Activated CD8-positive, alpha-beta T cell treated with anti-CD3 and anti-CD28 coated beads for 36 hours (primary cell): ENCODE measurements around the gene MYL7. TPM values are rescaled to one million over a fixed set of nuclear protein-coding genes. Genes with fewer than 3 reads are reported as not detected.
"Not testable (repeated sequence)": the region's sequence is repeated elsewhere in the genome, so short reads cannot be mapped to it uniquely, and the experiment has no call there.

Source experiments
- ATAC-seq: fragments of 200-7000 bp; cut with Tn5 transposase; one replicate; pipeline ENCODE4 v1.10.0; 2021; ENCODE audit warnings: mild to moderate bottlenecking, moderate library complexity
- CTCF ChIA-PET: fragments of 350-600 bp; sonication (Branson Sonifier 250); formaldehyde crosslinking; loops from one replicate; lab custom pipeline; 2021; ENCODE audit warnings: antibody characterized with exemption; lab: Charles Lee
- POLR2A ChIA-PET: fragments of 350-600 bp; sonication (Branson Sonifier 250); formaldehyde crosslinking; loops from one replicate; lab custom pipeline; 2021; ENCODE audit warnings: antibody characterized with exemption; lab: Charles Lee
- DNase-seq: peaks from one replicate; pipeline ENCODE4 v3.0.0-alpha.2; 2020
- H3K27ac Mint-ChIP-seq: one replicate; pipeline ENCODE4 v1.8.0; 2021; ENCODE audit warnings: mild to moderate bottlenecking, mixed read lengths
- H3K27me3 Mint-ChIP-seq: one replicate; pipeline ENCODE4 v1.8.0; 2021; ENCODE audit warnings: mixed read lengths
- H3K36me3 Mint-ChIP-seq: one replicate; pipeline ENCODE4 v1.8.0; 2021; ENCODE audit warnings: low read depth, mixed read lengths
- H3K4me1 Mint-ChIP-seq: one replicate; pipeline ENCODE4 v1.8.0; 2021; ENCODE audit warnings: low read depth, mixed read lengths
- H3K4me3 Mint-ChIP-seq: one replicate; pipeline ENCODE4 v1.8.0; 2021; ENCODE audit warnings: mild to moderate bottlenecking, moderate library complexity, mixed read lengths
- H3K9me3 Mint-ChIP-seq: one replicate; pipeline ENCODE4 v1.8.0; 2021; ENCODE audit warnings: mixed read lengths
- intact Hi-C: fragments of 100-400 bp; cut with micrococcal nuclease; formaldehyde crosslinking; loops from one replicate; pipeline ENCODE4 v1.10.0; 2022
- total RNA-seq, 2 experiments: library from RNA; stranded (reverse); gene quantifications; one replicate each; pipeline ENCODE4 v1.2.3, GENCODE V29; 2021
- TF ChIP-seq, protein P1 (sequence below): fragments of 200-600 bp; IDR thresholded peaks from one replicate; pipeline ENCODE4 v1.8.0; 2022; ENCODE audit warnings: antibody characterized with exemption, mild to moderate bottlenecking

Gene MYL7
- total RNA-seq, 2 experiments from 2014 or later, result not detected

DNA sequence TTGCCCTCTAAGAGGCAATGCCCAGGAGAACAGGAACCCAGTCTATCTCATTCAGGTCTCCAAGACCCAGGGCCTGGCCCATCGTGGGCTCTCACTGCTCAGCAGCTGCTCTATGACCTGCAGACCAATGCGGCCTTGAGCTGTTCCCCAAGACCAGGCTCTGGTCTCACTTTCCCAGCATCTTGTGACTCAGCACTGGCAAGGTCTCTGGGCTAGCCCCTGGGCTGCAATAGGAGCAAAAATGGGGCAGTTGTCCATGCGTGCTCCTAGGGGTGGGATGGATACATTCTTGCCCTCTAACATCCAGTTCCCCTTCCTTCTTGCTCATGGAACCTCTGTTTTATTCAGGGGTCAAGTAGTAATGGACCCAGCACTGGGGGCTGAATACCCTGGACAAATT, 34.6 kb upstream of the MYL7 start:
- intact Hi-C loops, result no loop called here
- TF ChIP-seq, protein P1, sequence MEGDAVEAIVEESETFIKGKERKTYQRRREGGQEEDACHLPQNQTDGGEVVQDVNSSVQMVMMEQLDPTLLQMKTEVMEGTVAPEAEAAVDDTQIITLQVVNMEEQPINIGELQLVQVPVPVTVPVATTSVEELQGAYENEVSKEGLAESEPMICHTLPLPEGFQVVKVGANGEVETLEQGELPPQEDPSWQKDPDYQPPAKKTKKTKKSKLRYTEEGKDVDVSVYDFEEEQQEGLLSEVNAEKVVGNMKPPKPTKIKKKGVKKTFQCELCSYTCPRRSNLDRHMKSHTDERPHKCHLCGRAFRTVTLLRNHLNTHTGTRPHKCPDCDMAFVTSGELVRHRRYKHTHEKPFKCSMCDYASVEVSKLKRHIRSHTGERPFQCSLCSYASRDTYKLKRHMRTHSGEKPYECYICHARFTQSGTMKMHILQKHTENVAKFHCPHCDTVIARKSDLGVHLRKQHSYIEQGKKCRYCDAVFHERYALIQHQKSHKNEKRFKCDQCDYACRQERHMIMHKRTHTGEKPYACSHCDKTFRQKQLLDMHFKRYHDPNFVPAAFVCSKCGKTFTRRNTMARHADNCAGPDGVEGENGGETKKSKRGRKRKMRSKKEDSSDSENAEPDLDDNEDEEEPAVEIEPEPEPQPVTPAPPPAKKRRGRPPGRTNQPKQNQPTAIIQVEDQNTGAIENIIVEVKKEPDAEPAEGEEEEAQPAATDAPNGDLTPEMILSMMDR, result no peak
- ChIA-PET POLR2A (no interaction called here), CTCF (no interaction called here)
- Mint-ChIP-seq H3K27me3 (no peaks in the 10 kb centered on the region), H3K9me3 (no peaks in the 10 kb centered on the region), H3K27ac (no peak overlapping the region), H3K4me3 (no peak overlapping the region), H3K4me1 (no peaks in the 10 kb centered on the region), H3K36me3 (no peaks in the 10 kb centered on the region)
- no peak for ATAC-seq
- no peak for DNase-seq

DNA sequence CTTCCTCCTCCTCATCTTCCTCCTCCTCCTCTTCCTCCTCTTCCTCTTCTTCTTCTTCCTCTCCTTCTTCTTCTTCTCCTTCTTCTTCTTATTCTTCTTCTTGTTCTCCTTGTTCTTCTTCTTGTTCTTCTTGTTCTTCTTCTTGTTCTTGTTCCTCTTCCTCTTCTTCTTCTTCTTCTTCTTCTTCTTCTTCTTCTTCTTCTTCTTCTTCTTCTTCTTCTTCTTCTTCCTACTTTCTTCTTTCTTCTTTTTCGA, 33.5 kb upstream of the MYL7 start:
- not testable (repeated sequence) for H3K27ac Mint-ChIP-seq

DNA sequence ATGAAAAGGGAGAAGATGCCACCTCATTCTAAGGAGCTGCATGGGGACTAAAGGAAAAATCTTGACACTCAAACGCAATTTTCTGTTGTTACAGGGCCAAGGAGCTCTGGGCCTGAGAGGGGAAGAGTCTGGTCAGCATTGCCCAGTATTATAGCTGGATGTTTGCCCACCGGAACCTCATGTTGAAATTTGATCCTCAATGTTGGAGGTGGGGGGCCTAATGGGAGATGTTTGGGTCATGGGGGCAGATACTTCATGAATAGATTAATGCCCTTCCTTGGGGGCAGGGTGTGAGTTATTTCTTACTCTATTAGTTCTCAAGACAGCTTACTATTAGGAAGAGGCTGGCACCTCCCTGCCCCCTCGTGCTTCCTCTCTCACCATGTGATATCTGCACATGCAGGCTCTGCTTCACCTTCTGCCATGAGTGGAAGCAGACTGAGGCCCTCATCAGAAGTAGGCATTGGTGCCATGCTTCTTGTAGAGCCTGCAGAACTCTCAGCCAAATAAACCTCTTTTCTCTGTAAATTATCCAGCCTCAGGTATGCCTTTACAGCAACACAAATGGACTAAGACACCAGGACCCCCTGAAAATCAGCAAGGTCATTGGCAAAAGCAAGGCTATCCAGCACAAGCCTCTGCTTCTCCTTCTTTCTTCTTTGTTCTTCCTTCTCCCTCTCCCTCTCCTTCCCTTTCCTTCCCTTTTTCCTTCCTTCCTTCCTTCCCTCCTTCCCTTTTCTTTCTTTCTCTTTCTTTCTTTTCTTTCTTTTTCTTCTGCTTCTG, 33.0 kb upstream of the MYL7 start:
- no peaks in the 10 kb centered on the region for H3K9me3 Mint-ChIP-seq
- ChIA-PET CTCF (interaction anchor here (1.7 kb wide), 1 partner anchor 22 kb away, joined by 6 read pairs; no protein-coding TSS in a partner anchor), POLR2A (no interaction called here)
- H3K4me3 Mint-ChIP-seq, result no peak overlapping the region
- no peak for DNase-seq
- TF ChIP-seq, protein P1, result no peak
- H3K27me3 Mint-ChIP-seq, result no peaks in the 10 kb centered on the region
- H3K36me3 Mint-ChIP-seq, result no peaks in the 10 kb centered on the region
- no peaks in the 10 kb centered on the region for H3K4me1 Mint-ChIP-seq
- ATAC-seq, result no peak
- intact Hi-C loops, result no loop called here
- H3K27ac Mint-ChIP-seq, result no peak overlapping the region

More for the DNA sequence above, 33.5 kb upstream of the MYL7 start:
- DNase-seq, H3K36me3 Mint-ChIP-seq, ATAC-seq, POLR2A ChIA-PET, intact Hi-C loops, H3K9me3 Mint-ChIP-seq, H3K27me3 Mint-ChIP-seq, H3K4me1 Mint-ChIP-seq, CTCF ChIA-PET, H3K4me3 Mint-ChIP-seq: not testable (repeated sequence)

DNA sequence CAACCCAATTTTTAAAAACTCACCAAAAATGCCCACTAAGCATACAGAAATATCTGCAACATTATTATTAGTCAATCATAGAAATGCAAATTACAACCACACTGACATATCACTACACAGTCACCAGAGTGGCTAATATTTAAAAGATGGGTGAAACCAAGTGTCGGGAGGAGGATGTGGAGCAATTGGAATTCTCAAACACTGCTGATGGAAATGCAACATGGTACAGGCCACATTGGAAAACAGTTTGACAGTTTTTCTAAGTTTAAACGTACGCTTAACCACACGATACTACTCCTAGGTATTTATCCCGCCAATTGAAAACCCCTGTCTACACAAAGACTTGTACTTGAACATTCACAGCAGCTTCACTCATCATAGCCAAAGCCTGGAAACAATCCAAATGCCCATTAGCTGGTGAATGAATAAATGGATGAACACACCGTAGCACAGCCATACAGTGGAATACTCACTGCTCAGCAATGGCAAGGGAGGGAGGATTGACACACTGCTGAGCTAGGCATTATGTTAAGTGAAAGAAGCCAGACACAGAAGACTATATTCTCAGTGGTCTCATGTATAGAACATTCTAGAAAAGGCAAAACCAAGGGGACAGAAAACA, 31.8 kb upstream of the MYL7 start:
- POLR2A ChIA-PET, result interaction anchor here (0.6 kb wide), 1 partner anchor 50 kb away, joined by 3 read pairs; the partner anchor contains the start of gene POLD2
- no peaks in the 10 kb centered on the region for H3K9me3 Mint-ChIP-seq
- TF ChIP-seq, protein P1, result no peak
- no peaks in the 10 kb centered on the region for H3K27me3 Mint-ChIP-seq
- H3K4me3 Mint-ChIP-seq, result no peak overlapping the region
- intact Hi-C loops, result no loop called here
- H3K4me1 Mint-ChIP-seq, result peaks cover under 1% of the 10 kb centered on the region
- CTCF ChIA-PET, result interaction anchor here (1.7 kb wide), 1 partner anchor 23 kb away, joined by 6 read pairs; no protein-coding TSS in a partner anchor
- DNase-seq (no peak), ATAC-seq (no peak)
- no peak overlapping the region for H3K27ac Mint-ChIP-seq
- no peaks in the 10 kb centered on the region for H3K36me3 Mint-ChIP-seq

DNA sequence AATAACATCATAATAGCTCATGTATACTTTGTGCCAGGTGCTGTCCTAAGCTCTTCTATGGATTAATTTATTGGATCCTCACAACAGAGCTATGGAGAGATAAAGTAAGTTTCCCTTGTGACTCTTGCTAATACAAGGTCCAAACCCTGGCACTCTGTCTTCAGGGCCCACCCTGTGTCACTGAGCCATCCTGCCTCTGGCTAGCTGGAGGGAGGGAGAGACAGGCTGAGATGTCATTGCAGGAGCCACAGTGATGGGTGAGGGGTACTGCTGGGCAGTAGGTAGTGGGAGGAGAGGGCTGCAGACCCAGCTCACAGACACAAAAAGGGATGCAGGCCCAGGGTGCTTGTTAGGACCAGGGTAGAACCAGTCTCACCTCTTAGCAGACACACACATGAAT, 31.2 kb upstream of the MYL7 start:
- Mint-ChIP-seq H3K27me3 (no peaks in the 10 kb centered on the region), H3K4me1 (peaks cover 6% of the 10 kb centered on the region), H3K36me3 (no peaks in the 10 kb centered on the region), H3K27ac (no peak overlapping the region), H3K9me3 (no peaks in the 10 kb centered on the region), H3K4me3 (no peak overlapping the region)
- ChIA-PET POLR2A (no interaction called here), CTCF (interaction anchor here (0.8 to 1.7 kb wide), 3 partner anchors 11 to 35 kb away, joined by 3 to 6 read pairs (median 4); no protein-coding TSS in a partner anchor)
- DNase-seq (no peak), ATAC-seq (no peak)
- TF ChIP-seq, protein P1, result no peak
- intact Hi-C loops, result no loop called here

DNA sequence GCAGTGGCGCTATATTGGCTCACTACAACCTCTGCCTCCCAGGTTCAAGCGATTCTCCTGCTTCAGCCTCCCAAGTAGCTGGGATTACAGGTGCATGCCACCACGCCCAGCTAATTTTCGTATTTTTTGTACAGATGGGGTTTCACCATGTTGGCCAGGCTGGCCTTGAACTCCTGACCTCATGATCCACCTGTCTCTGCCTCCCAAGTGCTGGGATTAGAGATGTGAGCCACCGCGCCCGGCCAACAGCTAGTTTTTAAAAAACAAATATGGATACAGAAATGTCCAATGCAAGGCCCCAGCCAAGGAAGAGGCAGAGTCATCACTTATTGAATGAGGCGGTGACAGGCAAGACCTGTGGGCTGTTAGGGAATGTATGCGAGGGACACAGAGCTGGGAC, 30.8 kb upstream of the MYL7 start:
- ATAC-seq, POLR2A ChIA-PET, H3K4me3 Mint-ChIP-seq, H3K4me1 Mint-ChIP-seq, H3K27ac Mint-ChIP-seq, DNase-seq, intact Hi-C loops, H3K27me3 Mint-ChIP-seq, H3K36me3 Mint-ChIP-seq, H3K9me3 Mint-ChIP-seq: not testable (repeated sequence)
- CTCF ChIA-PET, result interaction anchor here (0.8 to 1.7 kb wide), 3 partner anchors 11 to 34 kb away, joined by 3 to 6 read pairs (median 4); no protein-coding TSS in a partner anchor
